ENCODE data around the gene CDC42BPA.

DNA sequence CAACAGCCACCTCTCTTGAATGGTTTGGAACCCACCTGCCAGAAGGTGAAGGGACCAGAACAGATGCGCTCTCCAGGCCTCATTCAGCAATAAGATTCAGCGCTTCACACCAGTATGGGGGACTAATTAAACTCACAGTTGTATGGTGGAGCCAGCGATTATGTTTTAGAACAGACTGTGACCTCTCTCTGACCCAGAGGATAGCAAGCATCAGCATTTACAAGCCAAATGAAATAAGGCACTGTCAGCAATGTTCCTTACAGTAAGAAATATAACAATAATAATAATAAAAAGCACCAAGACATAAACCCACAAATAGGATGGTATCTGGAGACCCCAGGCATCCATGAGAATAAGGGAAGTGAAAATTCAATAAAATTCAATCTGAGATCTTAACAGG lies 6.9 kb upstream of the CDC42BPA start:
- TF ChIP-seq, protein P1, sequence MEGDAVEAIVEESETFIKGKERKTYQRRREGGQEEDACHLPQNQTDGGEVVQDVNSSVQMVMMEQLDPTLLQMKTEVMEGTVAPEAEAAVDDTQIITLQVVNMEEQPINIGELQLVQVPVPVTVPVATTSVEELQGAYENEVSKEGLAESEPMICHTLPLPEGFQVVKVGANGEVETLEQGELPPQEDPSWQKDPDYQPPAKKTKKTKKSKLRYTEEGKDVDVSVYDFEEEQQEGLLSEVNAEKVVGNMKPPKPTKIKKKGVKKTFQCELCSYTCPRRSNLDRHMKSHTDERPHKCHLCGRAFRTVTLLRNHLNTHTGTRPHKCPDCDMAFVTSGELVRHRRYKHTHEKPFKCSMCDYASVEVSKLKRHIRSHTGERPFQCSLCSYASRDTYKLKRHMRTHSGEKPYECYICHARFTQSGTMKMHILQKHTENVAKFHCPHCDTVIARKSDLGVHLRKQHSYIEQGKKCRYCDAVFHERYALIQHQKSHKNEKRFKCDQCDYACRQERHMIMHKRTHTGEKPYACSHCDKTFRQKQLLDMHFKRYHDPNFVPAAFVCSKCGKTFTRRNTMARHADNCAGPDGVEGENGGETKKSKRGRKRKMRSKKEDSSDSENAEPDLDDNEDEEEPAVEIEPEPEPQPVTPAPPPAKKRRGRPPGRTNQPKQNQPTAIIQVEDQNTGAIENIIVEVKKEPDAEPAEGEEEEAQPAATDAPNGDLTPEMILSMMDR (IDR thresholded peaks at IDR 0.05) = no peak
- TF ChIP-seq POLR2A (IDR thresholded peaks at IDR 0.05) (no peak), POLR2AphosphoS5 (IDR thresholded peaks at IDR 0.05) (no peak), EP300 (IDR thresholded peaks at IDR 0.05; ENCODE audit: low read depth) (no peak)
